B cell (primary cell): ENCODE measurements around the gene TSPAN16. TPM values are rescaled to one million over a fixed set of nuclear protein-coding genes. Genes with fewer than 3 reads are reported as not detected.
A peak's percentile ranks its signal among the peaks of the same experiment; 100 is the strongest.

Experiments used
- ATAC-seq: fragments of 200-7000 bp; cut with Tn5 transposase; one replicate; pipeline ENCODE4 v1.10.0; 2021; ENCODE audit warnings: low read depth, mild to moderate bottlenecking, moderate number of reproducible peaks, moderate library complexity
- CTCF ChIA-PET: fragments of 350-600 bp; sonication (Branson Sonifier 250); formaldehyde crosslinking; loops from one replicate; lab custom pipeline; 2021; ENCODE audit warnings: antibody characterized with exemption, inconsistent platforms; lab: Charles Lee
- POLR2A ChIA-PET: fragments of 350-600 bp; sonication (Branson Sonifier 250); formaldehyde crosslinking; loops from one replicate; lab custom pipeline; 2021; ENCODE audit warnings: antibody characterized with exemption; lab: Charles Lee
- DNase-seq: peaks from one replicate; pipeline ENCODE4 v3.0.0; 2013
- H2AFZ ChIP-seq: 2 replicates; pipeline ENCODE4 v1.6.1; 2012; ENCODE audit warnings: mild to moderate bottlenecking, low read depth, low read length; ENCODE audit not compliant: insufficient read depth, poor library complexity, severe bottlenecking
- H3K27ac ChIP-seq, 2 donors: 1 replicate in 1 of 2; 2 replicates in 1 of 2; pipeline ENCODE4 v1.5.1; 2012 to 2013; ENCODE audit warnings: low read length in 2 of 2, mild to moderate bottlenecking in 2 of 2, moderate library complexity in 1 of 2
- H3K27me3 ChIP-seq, 4 experiments: fragments of 200-600 bp in 1 of 4; sonication (generic) in 1 of 4; replicated peaks in 1 of 4; 1 replicate in 2 of 4; 2 replicates in 2 of 4; pipeline versions ENCODE4 v1.6.1 to v1.7.0; 2013 to 2016; ENCODE audit warnings: low read length in 3 of 4, mild to moderate bottlenecking in 2 of 4, mixed read lengths in 1 of 4, moderate library complexity in 1 of 4; ENCODE audit not compliant: insufficient read depth in 4 of 4, control insufficient read depth in 3 of 4; ENCODE audit errors: control extremely low read depth in 1 of 4
- H3K36me3 ChIP-seq, 2 experiments: replicated peaks in 1 of 2; 1 replicate in 1 of 2; 2 replicates in 1 of 2; pipeline versions ENCODE4 v1.6.1 to v1.7.1; 2013; ENCODE audit warnings: low read length in 1 of 2; ENCODE audit not compliant: insufficient read depth in 2 of 2, control insufficient read depth in 1 of 2; ENCODE audit errors: control extremely low read depth in 1 of 2, extremely low read depth in 1 of 2
- H3K4me1 ChIP-seq, 2 donors: fragments of 200-600 bp in 1 of 2; sonication (generic) in 1 of 2; 1 replicate in 1 of 2; 2 replicates in 1 of 2; pipeline versions ENCODE4 v1.5.1 to v1.6.1; 2013 to 2017; ENCODE audit warnings: low read length in 2 of 2; ENCODE audit not compliant: control insufficient read depth in 2 of 2, insufficient read depth in 2 of 2
- H3K4me2 ChIP-seq: replicated peaks from 2 replicates; pipeline ENCODE3; 2012; ENCODE audit warnings: mild to moderate bottlenecking, low read depth, low read length; ENCODE audit not compliant: poor library complexity, severe bottlenecking
- H3K4me3 ChIP-seq, 5 experiments: fragments of 200-600 bp in 1 of 5; sonication (generic) in 1 of 5; 1 replicate in 3 of 5; 2 replicates in 2 of 5; pipeline versions ENCODE4 v1.5.1 to v1.7.0; 2011 to 2016; ENCODE audit warnings: low read length in 4 of 5, mild to moderate bottlenecking in 4 of 5, low read depth in 2 of 5, control low read depth in 1 of 5, moderate library complexity in 1 of 5; ENCODE audit not compliant: insufficient read depth in 1 of 5; ENCODE audit errors: control extremely low read depth in 1 of 5, extremely low read depth in 1 of 5
- H3K79me2 ChIP-seq: fragments of 200-600 bp; sonication (generic); one replicate; pipeline ENCODE4 v1.6.0; 2016; ENCODE audit warnings: low read length; ENCODE audit not compliant: control insufficient read depth, insufficient read depth
- H3K9ac ChIP-seq: fragments of 200-600 bp; sonication (generic); 2 replicates; pipeline ENCODE4 v1.6.1; 2017; ENCODE audit warnings: mild to moderate bottlenecking, low read length, moderate library complexity
- H3K9me3 ChIP-seq, 3 donors: one replicate each; pipeline versions ENCODE4 v1.6.1 to v1.7.1; 2013; ENCODE audit warnings: low read length in 2 of 3; ENCODE audit not compliant: control insufficient read depth in 2 of 3, insufficient read depth in 1 of 3; ENCODE audit errors: control extremely low read depth in 1 of 3
- H4K20me1 ChIP-seq: 2 replicates; pipeline ENCODE4 v1.6.0; 2012; ENCODE audit warnings: mild to moderate bottlenecking, low read length; ENCODE audit not compliant: insufficient read depth, control insufficient read depth, poor library complexity, severe bottlenecking
- H3K27ac Mint-ChIP-seq: one replicate; pipeline ENCODE4 v1.8.0; 2021; ENCODE audit warnings: mixed read lengths
- H3K27me3 Mint-ChIP-seq: one replicate; pipeline ENCODE4 v1.8.0; 2021; ENCODE audit warnings: mixed read lengths
- H3K4me1 Mint-ChIP-seq: one replicate; pipeline ENCODE4 v1.8.0; 2021; ENCODE audit warnings: mixed read lengths
- H3K4me3 Mint-ChIP-seq: one replicate; pipeline ENCODE4 v1.8.0; 2021; ENCODE audit warnings: mixed read lengths
- H3K9me3 Mint-ChIP-seq: one replicate; pipeline ENCODE4 v1.8.0; 2022; ENCODE audit warnings: mixed read lengths; ENCODE audit not compliant: insufficient read depth
- CTCF ChIP-seq: fragments of 200-600 bp; IDR thresholded peaks from one replicate; pipeline ENCODE4 v1.8.0; 2022; ENCODE audit warnings: antibody characterized with exemption, mild to moderate bottlenecking
- EZH2 ChIP-seq: IDR thresholded peaks from 2 replicates; pipeline ENCODE4 v1.6.1; 2012; ENCODE audit warnings: borderline replicate concordance, low read depth, mild to moderate bottlenecking, moderate library complexity, low read length; ENCODE audit not compliant: insufficient read depth, poor library complexity, severe bottlenecking
- WGBS: methylation state at CpG from one replicate; pipeline ENCODE4 v1.1.5; 2013; ENCODE audit warnings: missing lambda C conversion rate; ENCODE audit not compliant: insufficient coverage; 5-methylcytosine and 5-hydroxymethylcytosine counted together
- intact Hi-C: fragments of 100-400 bp; cut with micrococcal nuclease; formaldehyde crosslinking; loops from one replicate; pipeline ENCODE4 v1.10.0; 2022
- polyA plus RNA-seq: library from polyadenylated mRNA; depleted of rRNA; stranded (reverse); fragments of >200 nt; gene quantifications from 2 replicates; pipeline ENCODE4 v1.2.3, GENCODE V29; 2012
- total RNA-seq, 2 donors: library from RNA; stranded (reverse); fragments of 120-200 nt in 1 of 2; gene quantifications; 1 replicate in 1 of 2; 2 replicates in 1 of 2; pipeline versions ENCODE4 v1.2.3 to v1.2.4, GENCODE V29; 2013 to 2022

TSPAN16 gene
- total and polyA plus RNA-seq, 2 donors (not counting 1 experiment from before 2014, with no cell fraction given) = not detected

- Histone ChIP-seq H3K4me2 (peak within 1 kb of the TSS; percentile 95), H3K79me2 (no peaks in the 10 kb centered on the region), H3K9me3 (peaks cover 0 to 5% (median 0%) of the 10 kb centered on the region in 3 donors), H4K20me1 (no peaks in the 10 kb centered on the region), H3K27ac (peak within 1 kb of the TSS in 1 of 2 donors; percentile 23), H2AFZ (peak within 1 kb of the TSS; percentile 79), H3K4me3 (peak within 1 kb of the TSS; percentile 7 to 80 (median 59)), H3K36me3 (no peaks in the 10 kb centered on the region), H3K27me3 (peaks cover 0 to 14% (median 2%) of the 10 kb centered on the region in 4 experiments), H3K4me1 (peaks cover 7 to 13% of the 10 kb centered on the region in 2 donors), H3K9ac (peak within 1 kb of the TSS; percentile 71)
- POLR2A ChIA-PET = interaction anchor here (0.7 kb wide), 1 partner anchor 20 kb away, joined by 3 read pairs; no protein-coding TSS in a partner anchor
- peaks cover 6% of the 10 kb centered on the region for H3K27me3 Mint-ChIP-seq
- CTCF ChIA-PET = no interaction called here
- WGBS = 2% methylated on average over 74 of the region's 91 CpGs
- peaks cover 3% of the 10 kb centered on the region for H3K4me1 Mint-ChIP-seq
- no peak within 1 kb of the TSS for H3K27ac Mint-ChIP-seq
- no peaks in the 10 kb centered on the region for H3K9me3 Mint-ChIP-seq
- ATAC-seq (peak; percentile 66), DNase-seq (peak; percentile 35)
- peak within 1 kb of the TSS; percentile 79 for H3K4me3 Mint-ChIP-seq
- intact Hi-C loops = no loop called here
- peak; percentile 14 for TF ChIP-seq CTCF
- no peak for TF ChIP-seq EZH2
Measured at GRCh38 chr19:11261971-11262839, 33.8 kb upstream of the TSPAN16 start, which contains the start of gene DOCK6. DOCK6 (minus strand) TSS chr19:11262524; CDS start chr19:11262440, 84 bp downstream.

GRCh38 chr19:11263726-11264125, 32.2 kb upstream of the TSPAN16 start:
- Histone ChIP-seq H2AFZ (no peak overlapping the region), H3K4me1 (peaks cover 7 to 13% of the 10 kb centered on the region in 2 donors), H3K36me3 (no peaks in the 10 kb centered on the region), H4K20me1 (no peaks in the 10 kb centered on the region), H3K79me2 (no peaks in the 10 kb centered on the region), H3K27me3 (peaks cover 0 to 16% (median 2%) of the 10 kb centered on the region in 4 experiments), H3K9ac (no peak overlapping the region), H3K4me2 (no peak overlapping the region), H3K27ac (no peak overlapping the region), H3K9me3 (peaks cover 0 to 5% (median 0%) of the 10 kb centered on the region in 3 donors), H3K4me3 (no peak overlapping the region)
- ChIA-PET POLR2A (no interaction called here), CTCF (no interaction called here)
- 95% methylated on average over 2 of the region's 6 CpGs for WGBS
- Mint-ChIP-seq H3K27ac (no peak overlapping the region), H3K4me1 (peaks cover 3% of the 10 kb centered on the region), H3K4me3 (peak overlapping the region; percentile 79), H3K27me3 (peaks cover 11% of the 10 kb centered on the region), H3K9me3 (no peaks in the 10 kb centered on the region)
- DNase-seq = no peak
- intact Hi-C loops = no loop called here
- TF ChIP-seq EZH2 (no peak), CTCF (no peak)
- no peak for ATAC-seq
